Endothelial cell of umbilical vein (primary cell): ENCODE measurements around the gene EDC3. TPM values are rescaled to one million over a fixed set of nuclear protein-coding genes. Genes with fewer than 3 reads are reported as not detected.

Experiments
- BruUV-seq: library from RNA; stranded (reverse); fragments of 400-500 nt; replicated peaks from 2 replicates; lab custom pipeline; 2021; lab: Mats Ljungman, UMichigan
- CTCF ChIA-PET: fragments of 300-600, 350-600 bp; sonication (Branson Sonifier 250); formaldehyde crosslinking; loops from one replicate; lab custom pipeline; 2021; ENCODE audit warnings: antibody characterized with exemption, inconsistent platforms; lab: Charles Lee
- POLR2A ChIA-PET: fragments of 300-600, 350-600 bp; sonication (Branson Sonifier 250); formaldehyde crosslinking; loops from one replicate; lab custom pipeline; 2021; ENCODE audit warnings: antibody characterized with exemption, inconsistent platforms; lab: Charles Lee
- DNase-seq: peaks from one replicate; pipeline ENCODE4 v3.0.0-alpha.2; 2011; ENCODE audit warnings: low read depth, low spot score
- FAIRE-seq: peaks from 2 replicates; lab custom pipeline; 2011; peaks lifted over from hg19 to GRCh38; lab: Jason Lieb, UNC
- H2AFZ ChIP-seq: 2 replicates; pipeline ENCODE4 v1.6.0; 2012; ENCODE audit warnings: low read depth, low read length, control low read depth, inconsistent platforms
- H3K27ac ChIP-seq: 2 replicates; pipeline ENCODE4 v1.5.1; 2011; ENCODE audit warnings: low read depth, mild to moderate bottlenecking, control low read depth, low read length, moderate library complexity; ENCODE audit not compliant: insufficient read depth
- H3K27me3 ChIP-seq, 2 experiments: 2 replicates each; pipeline versions ENCODE4 v1.6.0 to v1.6.1; 2011; ENCODE audit warnings: low read length in 2 of 2, mixed read lengths in 1 of 2; ENCODE audit not compliant: control insufficient read depth in 2 of 2, insufficient read depth in 2 of 2
- H3K36me3 ChIP-seq, 2 experiments: 2 replicates in 1 of 2; 3 replicates in 1 of 2; pipeline ENCODE4 v1.5.1; 2011; ENCODE audit warnings: low read length in 2 of 2, mild to moderate bottlenecking in 1 of 2, moderate library complexity in 1 of 2; ENCODE audit not compliant: control insufficient read depth in 2 of 2, insufficient read depth in 2 of 2; ENCODE audit errors: extremely low read depth in 1 of 2
- H3K4me1 ChIP-seq: 3 replicates; pipeline ENCODE4 v1.5.1; 2011; ENCODE audit warnings: mild to moderate bottlenecking, low read length; ENCODE audit not compliant: control insufficient read depth, insufficient read depth; ENCODE audit errors: extremely low read depth
- H3K4me2 ChIP-seq: 2 replicates; pipeline ENCODE4 v1.6.1; 2011; ENCODE audit warnings: low read length, control low read depth, mixed read lengths; ENCODE audit not compliant: insufficient read depth
- H3K4me3 ChIP-seq, 3 experiments: fragments of 200-600 bp in 1 of 3; sonication (generic), shearing (Covaris generic) in 1 of 3; replicated peaks in 1 of 3; 2 replicates each; pipeline ENCODE4 v1.5.1; 2011 to 2016; ENCODE audit warnings: control low read depth in 3 of 3, low read length in 3 of 3, mild to moderate bottlenecking in 2 of 3, inconsistent platforms in 1 of 3, low read depth in 1 of 3, moderate library complexity in 1 of 3; ENCODE audit not compliant: insufficient read depth in 1 of 3
- H3K79me2 ChIP-seq: 2 replicates; pipeline ENCODE4 v1.6.0; 2012; ENCODE audit warnings: low read length, inconsistent platforms; ENCODE audit not compliant: control insufficient read depth, insufficient read depth
- H3K9ac ChIP-seq: replicated peaks from 2 replicates; pipeline ENCODE3; 2011; ENCODE audit warnings: low read length, control low read depth; ENCODE audit not compliant: insufficient read depth; ENCODE audit errors: extremely low read depth
- H3K9me1 ChIP-seq: replicated peaks from 3 replicates; pipeline ENCODE4 v1.6.0; 2011; ENCODE audit warnings: mild to moderate bottlenecking, low read length; ENCODE audit not compliant: control insufficient read depth, insufficient read depth; ENCODE audit errors: extremely low read depth
- H3K9me3 ChIP-seq: replicated peaks from 2 replicates; pipeline ENCODE4 v1.5.1; 2012; ENCODE audit warnings: low read length, inconsistent platforms; ENCODE audit not compliant: control insufficient read depth, insufficient read depth
- H4K20me1 ChIP-seq: replicated peaks from 2 replicates; pipeline ENCODE3; 2011; ENCODE audit warnings: mild to moderate bottlenecking, low read length; ENCODE audit not compliant: control insufficient read depth, insufficient read depth; ENCODE audit errors: extremely low read depth
- CTCF ChIP-seq, 2 donors: IDR thresholded peaks; 1 replicate in 1 of 2; 2 replicates in 1 of 2; pipeline ENCODE4 v1.5.1; 2011; ENCODE audit warnings: low read length in 2 of 2, mild to moderate bottlenecking in 2 of 2, moderate library complexity in 2 of 2, control low read depth in 1 of 2, inconsistent platforms in 1 of 2, low read depth in 1 of 2; ENCODE audit not compliant: insufficient read depth in 1 of 2; ENCODE audit errors: extremely low read depth in 1 of 2
- EZH2 ChIP-seq: IDR thresholded peaks from 2 replicates; pipeline ENCODE4 v1.6.1; 2012; ENCODE audit warnings: borderline replicate concordance, low read depth, mild to moderate bottlenecking, moderate library complexity, low read length, inconsistent platforms; ENCODE audit not compliant: severe bottlenecking
- FOS ChIP-seq: IDR thresholded peaks from 2 replicates; pipeline ENCODE4 v1.6.1; 2011; ENCODE audit warnings: mild to moderate bottlenecking, low read length, moderate library complexity, borderline replicate concordance; ENCODE audit not compliant: insufficient read depth
- GATA2 ChIP-seq: IDR thresholded peaks from 2 replicates; pipeline ENCODE4 v1.7.0; 2011; ENCODE audit warnings: low read depth, mild to moderate bottlenecking, moderate library complexity, mixed read lengths, low read length; ENCODE audit not compliant: insufficient read length, insufficient read depth
- JUN ChIP-seq: IDR thresholded peaks from 2 replicates; pipeline ENCODE4 v1.6.1; 2011; ENCODE audit warnings: borderline replicate concordance, low read depth; ENCODE audit not compliant: insufficient read length, insufficient read depth
- MAX ChIP-seq: IDR thresholded peaks from 2 replicates; pipeline ENCODE4 v1.6.1; 2011; ENCODE audit not compliant: insufficient read depth, insufficient read length
- MYC ChIP-seq: IDR thresholded peaks from one replicate; pipeline ENCODE4 v1.6.1; 2011; ENCODE audit warnings: mild to moderate bottlenecking, low read depth, low read length
- POLR2A ChIP-seq: IDR thresholded peaks from 2 replicates; pipeline ENCODE4 v1.6.1; 2012; ENCODE audit warnings: low read depth, mild to moderate bottlenecking, control low read depth, low read length
- POLR2AphosphoS5 ChIP-seq: IDR thresholded peaks from 2 replicates; pipeline ENCODE4 v1.6.1; 2012; ENCODE audit warnings: low read depth, mild to moderate bottlenecking, control low read depth, low read length, moderate library complexity; ENCODE audit not compliant: insufficient read depth
- dilution Hi-C: fragments of 300-500 bp; cut with MboI; formaldehyde crosslinking; loops from one replicate; pipeline ENCODE4 v1.15.0; 2019; ENCODE audit warnings: low sequenced_read_pairs; ENCODE audit not compliant: extremely low pct_ligation_motif_present
- intact Hi-C: fragments of 100-400 bp; cut with micrococcal nuclease; formaldehyde crosslinking; loops from one replicate; pipeline ENCODE4 v1.10.0; 2022
- polyA plus RNA-seq, 4 experiments: library from polyadenylated mRNA; depleted of rRNA in 3 of 4; stranded (reverse) in 3 of 4; unstranded in 1 of 4; fragments of >200 nt; gene quantifications; 2 replicates each; pipeline versions ENCODE4 v1.2.1 to v1.2.3, GENCODE V29; 2011 to 2012; ENCODE audit warnings: missing spikeins in 1 of 4
- total RNA-seq: library from RNA; stranded (reverse); gene quantifications from 2 replicates; pipeline ENCODE4 v1.2.3, GENCODE V29; 2021

EDC3 gene
- total and polyA plus RNA-seq, 2 donors (not counting 3 experiments of a cell fraction or from before 2014, with no cell fraction given) = 55.9 to 56.5 TPM

GRCh38 chr15:74594455-74594854 is 101.4 kb downstream of the EDC3 start:
- Histone ChIP-seq H3K9me3 (no peaks in the 10 kb centered on the region), H3K9ac (no peak overlapping the region), H4K20me1 (no peaks in the 10 kb centered on the region), H3K4me1 (peaks cover 25% of the 10 kb centered on the region), H3K9me1 (no peaks in the 10 kb centered on the region), H3K27ac (no peak overlapping the region), H3K4me2 (no peak overlapping the region), H3K4me3 (no peak overlapping the region), H3K36me3 (peaks cover 0 to 12% of the 10 kb centered on the region in 2 experiments), H3K27me3 (no peaks in the 10 kb centered on the region), H3K79me2 (no peaks in the 10 kb centered on the region), H2AFZ (no peak overlapping the region)
- DNase-seq (no peak), FAIRE-seq (no peak)
- ChIA-PET CTCF (no interaction called here), POLR2A (no interaction called here)
- no TSS peak for BruUV-seq
- dilution Hi-C loops = no loop called here
- intact Hi-C loops = no loop called here
- TF ChIP-seq POLR2A (no peak), JUN (no peak), GATA2 (no peak), MYC (no peak), MAX (no peak), POLR2AphosphoS5 (no peak), FOS (no peak), CTCF (IDR thresholded peaks at IDR 0.05; ENCODE audit: extremely low read depth in 1 of 2, insufficient read depth in 1 of 2, low read depth in 1 of 2, low read length in 2 of 2) (no peak), EZH2 (no peak)
